Activated CD4-positive, alpha-beta memory T cell treated with anti-CD3 and anti-CD28 coated beads for 36 hours (primary cell): ENCODE results near the gene DISP3. TPM values are rescaled to one million over a fixed set of nuclear protein-coding genes. Genes with fewer than 3 reads are reported as not detected.
A peak's percentile ranks its signal among the peaks of the same experiment; 100 is the strongest.

Experiments
- CTCF ChIA-PET: fragments of 350-600 bp; sonication (Branson Sonifier 250); formaldehyde crosslinking; loops from one replicate; lab custom pipeline; 2021; ENCODE audit warnings: antibody characterized with exemption, inconsistent platforms; lab: Charles Lee
- POLR2A ChIA-PET: fragments of 350-600 bp; sonication (Branson Sonifier 250); formaldehyde crosslinking; loops from one replicate; lab custom pipeline; 2021; ENCODE audit warnings: antibody characterized with exemption; lab: Charles Lee
- DNase-seq: peaks from one replicate; pipeline ENCODE4 v3.0.0-alpha.2; 2020
- H3K27ac Mint-ChIP-seq: one replicate; pipeline ENCODE4 v1.8.0; 2021; ENCODE audit warnings: mixed read lengths
- H3K27me3 Mint-ChIP-seq: one replicate; pipeline ENCODE4 v1.8.0; 2021; ENCODE audit warnings: mixed read lengths
- H3K36me3 Mint-ChIP-seq: one replicate; pipeline ENCODE4 v1.8.0; 2021; ENCODE audit warnings: mixed read lengths
- H3K4me1 Mint-ChIP-seq: one replicate; pipeline ENCODE4 v1.8.0; 2021; ENCODE audit warnings: low read depth, mixed read lengths
- H3K4me3 Mint-ChIP-seq: one replicate; pipeline ENCODE4 v1.8.0; 2021; ENCODE audit warnings: mild to moderate bottlenecking, mixed read lengths
- H3K9me3 Mint-ChIP-seq: one replicate; pipeline ENCODE4 v1.8.0; 2021; ENCODE audit warnings: mixed read lengths
- intact Hi-C: fragments of 100-400 bp; cut with micrococcal nuclease; formaldehyde crosslinking; loops from one replicate; pipeline ENCODE4 v1.15.1; 2023
- total RNA-seq, 2 experiments: library from RNA; stranded (reverse); gene quantifications; one replicate each; pipeline ENCODE4 v1.2.3, GENCODE V29; 2021

The DISP3 gene
- total RNA-seq: under 1 TPM; 0.07 to 0.21 TPM

- Mint-ChIP-seq H3K36me3 (peaks cover 2% of the 10 kb centered on the region), H3K27me3 (peaks cover 36% of the 10 kb centered on the region), H3K27ac (no peak within 1 kb of the TSS), H3K4me3 (peak within 1 kb of the TSS; percentile 57), H3K4me1 (peaks cover 8% of the 10 kb centered on the region), H3K9me3 (no peaks in the 10 kb centered on the region)
- ChIA-PET CTCF (interaction anchor here (0.6 to 1.5 kb wide), 8 partner anchors 8 to 241 kb away, joined by 3 to 7 read pairs (median 4); no protein-coding TSS in a partner anchor), POLR2A (no interaction called here)
- peak; percentile 75 for DNase-seq
- intact Hi-C loops: loop anchor here (10.0 kb wide), 1 partner anchor 166 kb away; no protein-coding TSS in a partner anchor
Observed at GRCh38 chr1:11478571-11479374, at the start of gene DISP3. DISP3 (plus strand) TSS chr1:11479155; CDS start chr1:11500993, 21,838 bp downstream.

- Mint-ChIP-seq H3K27ac (no peak overlapping the region), H3K36me3 (no peaks in the 10 kb centered on the region), H3K4me1 (no peaks in the 10 kb centered on the region), H3K27me3 (no peaks in the 10 kb centered on the region), H3K4me3 (no peak overlapping the region), H3K9me3 (no peaks in the 10 kb centered on the region)
- ChIA-PET CTCF (no interaction called here), POLR2A (no interaction called here)
- no peak for DNase-seq
- intact Hi-C loops: no loop called here
Observed at GRCh38 chr1:11429226-11429625, 49.7 kb upstream of the DISP3 start.

GRCh38 chr1:11429935-11430334 is 49.0 kb upstream of the DISP3 start:
- Mint-ChIP-seq H3K9me3 (no peaks in the 10 kb centered on the region), H3K4me3 (no peak overlapping the region), H3K4me1 (no peaks in the 10 kb centered on the region), H3K27ac (no peak overlapping the region), H3K27me3 (no peaks in the 10 kb centered on the region), H3K36me3 (no peaks in the 10 kb centered on the region)
- ChIA-PET CTCF (no interaction called here), POLR2A (no interaction called here)
- intact Hi-C loops: no loop called here
- DNase-seq: no peak

- CTCF ChIA-PET: no interaction called here
- peaks cover 5% of the 10 kb centered on the region for H3K4me1 Mint-ChIP-seq
- H3K27me3 Mint-ChIP-seq: no peaks in the 10 kb centered on the region
- H3K36me3 Mint-ChIP-seq: no peaks in the 10 kb centered on the region
- intact Hi-C loops: no loop called here
- POLR2A ChIA-PET: no interaction called here
- no peak overlapping the region for H3K4me3 Mint-ChIP-seq
- DNase-seq: no peak
- H3K27ac Mint-ChIP-seq: no peak overlapping the region
- H3K9me3 Mint-ChIP-seq: no peaks in the 10 kb centered on the region
Observed at GRCh38 chr1:11431941-11432507, 46.9 kb upstream of the DISP3 start.

GRCh38 chr1:11432526-11432925 is 46.4 kb upstream of the DISP3 start:
- no peak for DNase-seq
- intact Hi-C loops: no loop called here
- no peaks in the 10 kb centered on the region for H3K9me3 Mint-ChIP-seq
- H3K27ac Mint-ChIP-seq: no peak overlapping the region
- no peaks in the 10 kb centered on the region for H3K36me3 Mint-ChIP-seq
- no peaks in the 10 kb centered on the region for H3K27me3 Mint-ChIP-seq
- peaks cover 5% of the 10 kb centered on the region for H3K4me1 Mint-ChIP-seq
- no peak overlapping the region for H3K4me3 Mint-ChIP-seq
- ChIA-PET CTCF (no interaction called here), POLR2A (no interaction called here)

- Mint-ChIP-seq H3K36me3 (no peaks in the 10 kb centered on the region), H3K27me3 (no peaks in the 10 kb centered on the region), H3K27ac (no peak overlapping the region), H3K4me1 (peaks cover 5% of the 10 kb centered on the region), H3K9me3 (no peaks in the 10 kb centered on the region), H3K4me3 (no peak overlapping the region)
- intact Hi-C loops: no loop called here
- DNase-seq: no peak
- CTCF ChIA-PET: no interaction called here
- POLR2A ChIA-PET: no interaction called here
Observed at GRCh38 chr1:11434501-11434900, 44.5 kb upstream of the DISP3 start.

GRCh38 chr1:11434926-11435325 is 44.0 kb upstream of the DISP3 start:
- POLR2A ChIA-PET: no interaction called here
- Mint-ChIP-seq H3K36me3 (no peaks in the 10 kb centered on the region), H3K9me3 (no peaks in the 10 kb centered on the region), H3K27me3 (no peaks in the 10 kb centered on the region), H3K27ac (no peak overlapping the region), H3K4me1 (peaks cover 5% of the 10 kb centered on the region), H3K4me3 (no peak overlapping the region)
- CTCF ChIA-PET: no interaction called here
- intact Hi-C loops: no loop called here
- DNase-seq: no peak

- Mint-ChIP-seq H3K36me3 (no peaks in the 10 kb centered on the region), H3K27me3 (peaks cover 3% of the 10 kb centered on the region), H3K27ac (no peak overlapping the region), H3K9me3 (no peaks in the 10 kb centered on the region), H3K4me1 (peaks cover 5% of the 10 kb centered on the region), H3K4me3 (no peak overlapping the region)
- ChIA-PET POLR2A (no interaction called here), CTCF (interaction anchor here (0.7 kb wide), 1 partner anchor 88 kb away, joined by 4 read pairs; no protein-coding TSS in a partner anchor)
- intact Hi-C loops: no loop called here
- no peak for DNase-seq
Observed at GRCh38 chr1:11438996-11439395, 40.0 kb upstream of the DISP3 start.

GRCh38 chr1:11441211-11441952 is 37.6 kb upstream of the DISP3 start:
- Mint-ChIP-seq H3K4me1 (peaks cover under 1% of the 10 kb centered on the region), H3K36me3 (no peaks in the 10 kb centered on the region), H3K27ac (no peak overlapping the region), H3K27me3 (peaks cover 3% of the 10 kb centered on the region), H3K9me3 (no peaks in the 10 kb centered on the region), H3K4me3 (no peak overlapping the region)
- intact Hi-C loops: no loop called here
- POLR2A ChIA-PET: no interaction called here
- no peak for DNase-seq
- CTCF ChIA-PET: no interaction called here

- DNase-seq: no peak
- Mint-ChIP-seq H3K4me3 (no peak overlapping the region), H3K27me3 (peaks cover 3% of the 10 kb centered on the region), H3K4me1 (no peaks in the 10 kb centered on the region), H3K27ac (no peak overlapping the region), H3K36me3 (no peaks in the 10 kb centered on the region), H3K9me3 (no peaks in the 10 kb centered on the region)
- CTCF ChIA-PET: no interaction called here
- POLR2A ChIA-PET: no interaction called here
- intact Hi-C loops: no loop called here
Observed at GRCh38 chr1:11443043-11443442, 35.9 kb upstream of the DISP3 start.

- no peak overlapping the region for H3K27ac Mint-ChIP-seq
- no peak for DNase-seq
- CTCF ChIA-PET: no interaction called here
- H3K27me3 Mint-ChIP-seq: peaks cover 3% of the 10 kb centered on the region
- intact Hi-C loops: no loop called here
- POLR2A ChIA-PET: no interaction called here
- H3K4me3 Mint-ChIP-seq: no peak overlapping the region
- no peaks in the 10 kb centered on the region for H3K9me3 Mint-ChIP-seq
- H3K4me1 Mint-ChIP-seq: no peaks in the 10 kb centered on the region
- H3K36me3 Mint-ChIP-seq: no peaks in the 10 kb centered on the region
Observed at GRCh38 chr1:11443961-11444658, 34.8 kb upstream of the DISP3 start.

- Mint-ChIP-seq H3K36me3 (no peaks in the 10 kb centered on the region), H3K4me1 (no peaks in the 10 kb centered on the region), H3K4me3 (no peak overlapping the region), H3K27me3 (peaks cover 3% of the 10 kb centered on the region), H3K9me3 (no peaks in the 10 kb centered on the region), H3K27ac (no peak overlapping the region)
- DNase-seq: no peak
- POLR2A ChIA-PET: no interaction called here
- intact Hi-C loops: no loop called here
- CTCF ChIA-PET: no interaction called here
Observed at GRCh38 chr1:11444907-11445306, 34.0 kb upstream of the DISP3 start.
